ENCODE results near the gene HOXB8.

The HOXB8 gene

GRCh38 chr17:48596000-48596734 is 18.9 kb downstream of the HOXB8 start:
- DNase-seq (ENCODE audit: low spot score), result no peak

- no peak for DNase-seq (ENCODE audit: low spot score)
These were observed 19.7 kb downstream of the HOXB8 start for GRCh38 chr17:48595278-48595999.

- no peak for DNase-seq (ENCODE audit: low spot score)
These were observed 20.4 kb downstream of the HOXB8 start for GRCh38 chr17:48594538-48595277.

- peak; percentile 92 for DNase-seq (ENCODE audit: low spot score)
These were observed 21.1 kb downstream of the HOXB8 start for GRCh38 chr17:48593840-48594537.

- DNase-seq (ENCODE audit: low spot score), result no peak
These were observed 21.8 kb downstream of the HOXB8 start, which contains the start of gene HOXB5 for GRCh38 chr17:48593126-48593829. HOXB5 (minus strand) TSS chr17:48593779; CDS start chr17:48593682, 97 bp downstream.

GRCh38 chr17:48592577-48592976 is 22.5 kb downstream of the HOXB8 start:
- DNase-seq (ENCODE audit: low spot score), result no peak

- no peak for DNase-seq (ENCODE audit: low spot score)
These were observed 23.0 kb downstream of the HOXB8 start for GRCh38 chr17:48592057-48592514.

GRCh38 chr17:48591255-48592056 is 23.6 kb downstream of the HOXB8 start:
- no peak for DNase-seq (ENCODE audit: low spot score)

GRCh38 chr17:48590607-48591161 is 24.4 kb downstream of the HOXB8 start:
- DNase-seq (ENCODE audit: low spot score), result no peak

GRCh38 chr17:48589831-48590606 is 25.1 kb downstream of the HOXB8 start, which contains the start of gene HOXB3:
HOXB3 (minus strand) TSS chr17:48590241; CDS start chr17:48552474, 37,767 bp downstream.
- no peak for DNase-seq (ENCODE audit: low spot score)

- DNase-seq (ENCODE audit: low spot score), result no peak
These were observed 25.8 kb downstream of the HOXB8 start for GRCh38 chr17:48589060-48589830.

- no peak for DNase-seq (ENCODE audit: low spot score)
These were observed 26.6 kb downstream of the HOXB8 start for GRCh38 chr17:48588528-48588927.

GRCh38 chr17:48588074-48588415 is 27.0 kb downstream of the HOXB8 start:
- no peak for DNase-seq (ENCODE audit: low spot score)

GRCh38 chr17:48587276-48588073 is 27.6 kb downstream of the HOXB8 start:
- no peak for DNase-seq (ENCODE audit: low spot score)

- no peak for DNase-seq (ENCODE audit: low spot score)
These were observed 28.5 kb downstream of the HOXB8 start for GRCh38 chr17:48586355-48587258.

GRCh38 chr17:48584223-48584741 is 30.8 kb downstream of the HOXB8 start:
- DNase-seq (ENCODE audit: low spot score), result no peak
